SJSA1 (cell line): ENCODE results near the gene CLSTN2. TPM values are rescaled to one million over a fixed set of nuclear protein-coding genes. Genes with fewer than 3 reads are reported as not detected.

Source experiments
- DNase-seq, 2 experiments: peaks; one replicate each; pipeline ENCODE4 v3.0.0-alpha.2; 2015 to 2020; ENCODE audit warnings: low spot score in 2 of 2, low read depth in 1 of 2
- H3K27ac ChIP-seq: fragments of 250-450 bp; sonication (Bioruptor Pico); 2 replicates; pipeline ENCODE4 v1.5.1; 2020; ENCODE audit warnings: mild to moderate bottlenecking, moderate library complexity
- H3K27me3 ChIP-seq: fragments of 250-450 bp; sonication (Bioruptor Pico); replicated peaks from 2 replicates; pipeline ENCODE4 v1.5.1; 2020; ENCODE audit warnings: mild to moderate bottlenecking, moderate library complexity
- H3K36me3 ChIP-seq: fragments of 250-450 bp; sonication (Bioruptor Pico); 2 replicates; pipeline ENCODE4 v1.5.1; 2020; ENCODE audit warnings: mild to moderate bottlenecking
- H3K4me1 ChIP-seq: fragments of 250-450 bp; sonication (Bioruptor Pico); replicated peaks from 2 replicates; pipeline ENCODE4 v1.6.1; 2021; ENCODE audit warnings: mild to moderate bottlenecking
- H3K4me3 ChIP-seq: fragments of 250-450 bp; sonication (Bioruptor Pico); 2 replicates; pipeline ENCODE4 v1.5.1; 2020; ENCODE audit warnings: mild to moderate bottlenecking
- H3K9me3 ChIP-seq: fragments of 250-450 bp; sonication (Bioruptor Pico); replicated peaks from 2 replicates; pipeline ENCODE4 v1.5.1; 2020; ENCODE audit warnings: mild to moderate bottlenecking
- total RNA-seq: library from RNA; depleted of rRNA; stranded (reverse); fragments of >200 nt; shearing (Covaris generic); gene quantifications from 2 replicates; pipeline ENCODE4 v1.2.3, GENCODE V29; 2014

Gene CLSTN2
- total RNA-seq, 1 experiment from 2014 or later = 0.05 TPM

DNA sequence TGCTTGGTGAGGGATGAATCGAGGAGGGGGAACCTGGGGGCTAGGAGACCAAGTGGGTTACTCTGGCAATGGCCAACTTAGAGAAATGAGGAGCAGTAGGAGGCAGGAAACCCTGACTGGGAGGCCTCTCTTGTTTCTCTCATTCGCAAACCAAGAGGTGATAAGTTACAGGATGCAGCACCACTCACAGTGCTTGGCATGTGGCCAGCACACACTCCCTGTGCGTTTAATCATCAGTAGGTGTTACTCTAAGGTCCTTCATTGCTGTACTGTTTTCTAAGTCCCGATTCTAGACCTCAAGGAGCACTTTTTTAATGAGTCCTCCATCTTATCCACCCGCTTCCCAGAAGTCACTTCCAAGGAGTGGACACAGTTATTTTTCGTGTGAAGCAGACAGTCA lies 428.8 kb downstream of the CLSTN2 start:
- H3K36me3 ChIP-seq = no peaks in the 10 kb centered on the region
- no peaks in the 10 kb centered on the region for H3K9me3 ChIP-seq
- DNase-seq = no peak
- no peak overlapping the region for H3K4me3 ChIP-seq
- H3K27ac ChIP-seq = no peak overlapping the region
- H3K4me1 ChIP-seq = no peaks in the 10 kb centered on the region
- H3K27me3 ChIP-seq = no peaks in the 10 kb centered on the region

DNA sequence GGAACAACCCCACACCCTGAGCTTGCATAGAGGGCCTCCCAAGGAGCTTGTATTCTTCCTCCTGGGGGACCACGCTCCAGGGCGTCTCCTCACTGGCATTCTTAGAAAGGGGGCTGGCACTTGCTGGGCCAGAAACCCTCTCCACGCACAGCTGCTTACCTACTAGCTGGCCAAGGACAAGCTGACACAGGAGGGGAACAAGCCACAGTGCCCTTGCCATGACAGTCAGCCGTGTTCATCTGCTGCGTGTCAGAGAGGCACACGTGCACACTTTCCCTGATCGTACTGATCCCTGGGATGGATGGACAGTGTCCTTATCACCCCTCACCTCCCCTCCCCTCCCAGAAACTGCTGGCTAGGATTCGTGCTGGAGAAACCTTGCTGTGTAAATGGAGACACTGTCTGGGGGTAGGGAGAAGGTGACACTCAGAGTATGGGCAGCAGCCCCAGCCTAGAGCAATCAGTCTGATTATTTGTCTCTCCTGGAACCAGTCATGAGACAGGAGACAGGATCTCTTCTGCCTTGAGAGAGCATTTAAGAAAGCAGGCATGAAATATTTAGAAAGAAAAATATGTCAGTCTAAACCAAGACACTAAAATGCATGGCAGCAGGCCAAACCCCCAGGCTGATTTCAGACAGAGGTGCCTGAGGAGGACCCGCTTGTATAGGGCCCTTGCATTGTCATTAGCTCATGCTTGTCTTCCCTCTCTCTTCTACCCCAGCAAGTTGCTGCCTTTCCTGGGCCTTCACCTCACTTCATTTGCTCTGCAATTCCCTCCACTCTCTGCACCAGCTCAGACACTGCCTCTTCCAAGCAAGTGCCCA lies 431.1 kb downstream of the CLSTN2 start:
- DNase-seq = no peak
- Histone ChIP-seq H3K4me1 (no peaks in the 10 kb centered on the region), H3K9me3 (no peaks in the 10 kb centered on the region), H3K27ac (no peak overlapping the region), H3K4me3 (no peak overlapping the region), H3K36me3 (no peaks in the 10 kb centered on the region), H3K27me3 (no peaks in the 10 kb centered on the region)

DNA sequence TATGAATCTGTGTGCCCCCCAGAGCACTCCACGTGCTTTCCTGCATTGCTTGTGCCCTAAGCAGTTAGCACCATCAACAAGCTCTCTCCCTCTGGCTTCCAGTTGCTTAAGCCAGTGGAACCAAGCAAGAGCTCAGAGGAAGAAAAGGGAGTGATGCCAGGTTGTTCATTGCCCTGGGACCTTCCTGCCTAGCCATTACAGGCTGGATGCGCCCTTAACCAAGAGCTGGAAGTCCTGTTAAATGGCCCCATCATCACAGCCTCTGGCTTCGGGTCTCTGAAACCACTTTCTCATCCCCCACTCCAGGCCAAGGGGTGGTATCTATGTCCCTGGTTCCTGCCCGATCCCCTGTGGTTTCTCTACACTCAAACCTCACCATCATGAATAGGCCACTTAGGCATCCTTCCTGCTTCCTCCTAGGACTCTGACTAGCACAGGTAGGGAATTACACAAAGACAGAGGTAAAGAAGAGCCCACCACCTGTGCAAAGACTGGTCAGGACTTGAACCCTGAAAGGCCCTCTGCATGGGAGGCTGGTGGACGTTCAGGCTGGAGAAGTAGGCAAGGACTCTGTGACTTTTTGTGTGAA lies 433.3 kb downstream of the CLSTN2 start:
- H3K27me3 ChIP-seq = no peaks in the 10 kb centered on the region
- no peak overlapping the region for H3K27ac ChIP-seq
- H3K4me3 ChIP-seq = no peak overlapping the region
- no peaks in the 10 kb centered on the region for H3K9me3 ChIP-seq
- DNase-seq = no peak
- no peaks in the 10 kb centered on the region for H3K36me3 ChIP-seq
- H3K4me1 ChIP-seq = no peaks in the 10 kb centered on the region

DNA sequence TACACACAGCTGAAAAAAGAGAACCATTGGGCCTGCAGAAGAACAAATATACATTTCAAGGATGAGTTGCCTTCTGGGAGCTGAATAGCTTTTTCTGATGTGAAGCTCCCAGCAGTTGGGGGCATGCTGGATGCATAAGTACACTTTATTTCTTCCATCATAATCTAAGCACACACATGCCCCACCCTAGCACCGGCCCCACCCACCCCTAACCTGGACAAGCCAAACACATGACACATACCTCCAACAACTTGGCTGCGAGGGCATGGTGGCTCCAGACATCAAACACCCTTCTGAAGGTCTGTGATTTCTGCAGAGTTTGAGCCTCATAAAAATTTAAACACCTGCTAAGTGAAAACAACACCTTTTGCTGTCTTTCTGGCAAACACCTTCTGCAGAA lies 435.7 kb downstream of the CLSTN2 start:
- Histone ChIP-seq H3K4me1 (no peaks in the 10 kb centered on the region), H3K9me3 (no peaks in the 10 kb centered on the region), H3K36me3 (no peaks in the 10 kb centered on the region), H3K27ac (no peak overlapping the region), H3K4me3 (no peak overlapping the region), H3K27me3 (no peaks in the 10 kb centered on the region)
- DNase-seq = no peak

DNA sequence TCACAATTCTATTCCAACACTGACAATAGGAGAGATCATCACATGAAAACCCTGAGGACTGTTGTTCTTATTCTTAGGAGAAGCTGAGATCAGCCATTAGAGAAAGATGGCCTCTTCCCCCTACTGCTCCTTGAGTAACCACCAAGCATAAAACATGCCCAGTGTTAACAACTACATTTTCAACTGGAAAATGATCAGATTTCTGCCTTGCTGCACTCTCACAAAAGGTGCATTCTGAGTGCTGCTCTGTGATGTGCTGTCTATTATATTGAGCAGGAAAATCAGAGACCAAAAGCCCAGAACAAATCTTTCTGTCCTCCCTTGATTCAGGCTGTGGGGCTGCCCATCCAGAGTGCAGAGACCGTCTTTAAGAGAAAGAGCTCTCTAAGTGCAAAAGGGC lies 438.2 kb downstream of the CLSTN2 start:
- H3K4me1 ChIP-seq = no peaks in the 10 kb centered on the region
- H3K36me3 ChIP-seq = no peaks in the 10 kb centered on the region
- DNase-seq = no peak
- no peak overlapping the region for H3K4me3 ChIP-seq
- H3K27me3 ChIP-seq = no peaks in the 10 kb centered on the region
- H3K9me3 ChIP-seq = no peaks in the 10 kb centered on the region
- no peak overlapping the region for H3K27ac ChIP-seq

DNA sequence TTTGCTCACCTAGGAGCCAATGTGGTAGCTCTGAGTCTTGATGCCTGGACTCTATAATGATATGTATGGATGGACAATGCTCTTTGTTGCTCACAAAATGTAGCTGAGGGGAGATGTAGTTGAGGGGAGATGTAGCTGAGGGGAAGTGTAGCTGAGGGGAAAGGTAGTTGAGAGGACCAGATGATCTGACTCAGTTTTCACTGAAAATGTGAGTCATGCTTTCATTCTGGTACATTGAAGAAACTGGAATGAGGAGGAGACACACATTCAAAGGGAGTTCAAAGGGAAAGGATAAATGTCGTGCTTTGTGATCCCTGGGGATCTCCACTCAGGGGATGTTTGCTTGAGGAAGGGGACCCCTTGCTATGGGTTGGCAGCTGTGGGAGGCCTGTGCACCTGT lies 440.0 kb downstream of the CLSTN2 start:
- no peak overlapping the region for H3K4me3 ChIP-seq
- H3K27ac ChIP-seq = no peak overlapping the region
- DNase-seq = no peak
- no peaks in the 10 kb centered on the region for H3K36me3 ChIP-seq
- H3K4me1 ChIP-seq = no peaks in the 10 kb centered on the region
- no peaks in the 10 kb centered on the region for H3K27me3 ChIP-seq
- H3K9me3 ChIP-seq = no peaks in the 10 kb centered on the region

DNA sequence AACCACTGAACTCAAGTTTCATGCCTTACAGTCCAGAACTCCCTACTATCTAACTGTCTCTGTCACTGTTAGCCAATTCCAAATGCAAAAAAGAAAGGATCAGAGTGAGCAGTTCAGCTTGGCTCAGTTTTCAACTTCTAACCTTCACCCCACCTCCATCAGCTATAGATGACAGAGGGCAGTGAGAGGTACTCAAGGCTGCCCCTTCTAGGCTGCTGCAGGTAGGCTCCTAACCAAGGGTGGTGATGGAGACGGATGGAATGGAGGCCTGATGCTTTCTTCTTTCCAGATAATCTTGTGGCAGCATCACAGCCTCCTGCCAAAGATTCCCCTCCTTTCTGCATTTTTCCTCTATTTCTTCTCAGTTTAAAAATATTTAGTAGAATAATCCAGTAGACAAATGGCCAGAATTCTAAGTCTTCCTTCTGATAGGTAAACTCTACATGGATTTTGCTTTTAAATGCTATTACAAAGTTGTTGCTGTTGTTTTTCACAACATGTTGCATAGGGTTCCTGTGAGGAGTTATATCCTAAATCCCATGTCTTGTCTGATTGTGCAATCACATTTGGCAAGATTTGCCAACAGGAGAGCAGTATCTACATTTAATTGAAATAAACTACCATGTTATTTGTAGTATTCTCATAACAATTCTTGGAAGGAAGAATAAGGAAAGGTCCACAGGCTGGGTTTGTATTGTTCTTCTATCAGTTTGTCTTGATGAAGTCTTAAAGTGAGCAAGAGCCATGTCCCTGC lies 441.3 kb downstream of the CLSTN2 start:
- Histone ChIP-seq H3K4me3 (no peak overlapping the region), H3K27ac (no peak overlapping the region), H3K36me3 (no peaks in the 10 kb centered on the region), H3K9me3 (no peaks in the 10 kb centered on the region), H3K4me1 (no peaks in the 10 kb centered on the region), H3K27me3 (no peaks in the 10 kb centered on the region)
- DNase-seq = no peak

DNA sequence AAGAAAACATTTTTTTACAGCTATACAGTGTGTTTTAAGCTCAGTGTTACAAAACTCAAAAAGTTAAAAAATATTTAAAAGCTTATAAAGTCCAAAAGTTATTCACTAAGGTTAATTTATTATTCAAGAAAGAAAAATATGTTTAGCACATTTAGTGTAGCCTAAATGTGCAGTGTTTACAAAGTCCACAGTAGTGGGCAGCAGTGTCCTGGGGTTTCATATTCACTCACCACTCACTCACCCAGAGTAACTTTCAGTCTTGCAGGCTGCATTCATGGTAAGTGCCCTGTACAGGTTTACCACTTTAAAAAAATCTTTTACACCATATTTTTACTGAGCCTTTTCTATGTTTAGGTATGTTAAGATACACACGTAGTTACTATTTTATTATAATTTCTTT lies 442.7 kb downstream of the CLSTN2 start:
- Histone ChIP-seq H3K27ac (no peak overlapping the region), H3K27me3 (no peaks in the 10 kb centered on the region), H3K4me1 (no peaks in the 10 kb centered on the region), H3K9me3 (no peaks in the 10 kb centered on the region), H3K36me3 (no peaks in the 10 kb centered on the region), H3K4me3 (no peak overlapping the region)
- DNase-seq = no peak

DNA sequence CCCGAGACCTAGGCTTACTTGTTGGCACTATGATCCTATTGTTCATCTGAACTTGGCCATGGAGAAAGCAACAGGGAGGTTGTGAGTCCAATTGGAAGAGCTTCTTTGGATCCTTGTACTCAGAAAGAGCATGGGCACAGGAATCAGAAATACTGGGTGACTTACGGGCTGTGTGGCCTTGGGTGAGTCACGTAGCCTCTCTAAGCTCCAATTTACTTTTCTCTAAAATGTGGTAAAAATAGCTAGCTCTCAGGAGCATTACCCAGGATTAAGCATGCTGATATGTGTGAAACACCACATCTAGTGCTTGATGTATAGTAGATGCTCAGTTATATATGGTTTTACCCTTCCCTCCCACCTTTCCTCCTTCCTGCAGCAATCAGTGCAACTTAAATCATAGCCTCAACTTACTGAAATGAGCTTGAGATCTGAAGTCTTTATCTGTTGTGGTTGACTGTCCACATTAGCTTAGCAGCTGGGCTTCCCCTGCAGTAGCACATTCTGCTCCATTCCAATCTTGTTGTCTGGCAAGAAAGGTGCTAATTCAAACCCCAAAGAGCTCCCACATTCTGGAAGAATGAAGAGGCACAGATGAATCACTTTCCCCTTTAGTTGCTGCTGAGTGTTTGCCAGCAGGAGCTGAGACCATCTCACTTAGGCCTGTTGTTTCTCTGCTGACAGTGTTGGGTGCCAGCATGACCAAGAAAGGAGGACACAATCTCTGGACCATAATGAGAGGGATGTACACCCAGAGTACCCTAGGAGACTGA lies 443.8 kb downstream of the CLSTN2 start:
- H3K36me3 ChIP-seq = no peaks in the 10 kb centered on the region
- no peaks in the 10 kb centered on the region for H3K4me1 ChIP-seq
- H3K9me3 ChIP-seq = no peaks in the 10 kb centered on the region
- no peak overlapping the region for H3K27ac ChIP-seq
- H3K27me3 ChIP-seq = no peaks in the 10 kb centered on the region
- no peak overlapping the region for H3K4me3 ChIP-seq
- no peak for DNase-seq

DNA sequence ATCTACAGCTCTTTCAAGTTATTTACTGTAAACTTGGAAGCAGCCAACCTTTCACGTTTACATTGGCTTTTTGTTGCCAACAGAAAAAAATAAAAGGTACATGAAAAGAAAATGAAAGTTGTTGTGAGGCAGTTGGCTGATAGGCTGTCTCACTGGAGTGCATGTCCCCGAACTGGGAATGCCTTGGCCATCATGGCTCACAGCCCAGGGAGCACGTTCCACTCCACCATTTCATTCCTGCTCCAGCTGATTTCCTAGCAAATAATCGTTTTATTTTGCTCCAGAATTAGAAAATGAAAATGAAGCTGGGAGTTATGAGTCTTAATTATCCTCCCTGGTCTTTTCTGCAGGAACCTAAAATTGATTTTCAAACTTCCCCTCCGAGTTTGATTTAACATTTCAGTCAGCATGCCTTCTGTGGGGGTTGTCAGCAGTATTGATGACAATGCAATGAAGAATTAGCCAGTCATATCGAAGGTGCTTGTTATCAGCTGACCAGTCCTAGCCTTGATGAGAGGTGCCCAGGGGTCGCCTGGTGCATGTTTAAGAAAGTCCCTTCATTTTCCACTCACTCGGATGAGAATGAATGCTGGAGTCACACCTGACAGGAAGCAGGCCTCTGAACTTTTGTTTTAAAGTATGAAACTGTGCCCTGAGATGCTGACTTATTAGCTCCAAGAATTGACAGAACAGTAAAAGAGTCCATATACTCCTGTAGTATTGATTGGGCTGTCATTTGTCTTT lies 449.2 kb downstream of the CLSTN2 start:
- DNase-seq = no peak
- Histone ChIP-seq H3K27ac (no peak overlapping the region), H3K4me3 (no peak overlapping the region), H3K4me1 (no peaks in the 10 kb centered on the region), H3K9me3 (no peaks in the 10 kb centered on the region), H3K36me3 (no peaks in the 10 kb centered on the region), H3K27me3 (no peaks in the 10 kb centered on the region)

DNA sequence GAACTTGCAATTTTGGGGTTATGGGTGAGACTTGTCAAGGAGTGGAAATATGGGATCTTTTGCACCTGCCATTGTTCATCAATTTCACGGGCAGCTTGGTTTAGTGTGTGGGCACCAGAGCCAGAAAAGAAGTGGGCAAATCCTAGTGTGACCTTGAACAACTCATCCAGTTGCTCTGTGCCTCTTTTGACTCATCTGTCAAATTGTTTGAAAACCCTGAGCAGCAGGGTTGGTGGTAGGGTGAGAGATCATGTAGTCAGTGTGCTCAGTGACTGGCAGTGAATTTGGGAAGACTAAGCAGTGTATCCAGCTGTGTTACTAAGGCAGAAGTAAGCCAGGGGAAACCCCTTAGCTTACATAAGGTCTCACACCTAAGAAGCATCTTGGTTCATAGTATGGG lies 449.9 kb downstream of the CLSTN2 start:
- H3K27me3 ChIP-seq = no peaks in the 10 kb centered on the region
- no peaks in the 10 kb centered on the region for H3K36me3 ChIP-seq
- H3K9me3 ChIP-seq = no peaks in the 10 kb centered on the region
- DNase-seq = no peak
- no peak overlapping the region for H3K4me3 ChIP-seq
- H3K4me1 ChIP-seq = no peaks in the 10 kb centered on the region
- H3K27ac ChIP-seq = no peak overlapping the region

DNA sequence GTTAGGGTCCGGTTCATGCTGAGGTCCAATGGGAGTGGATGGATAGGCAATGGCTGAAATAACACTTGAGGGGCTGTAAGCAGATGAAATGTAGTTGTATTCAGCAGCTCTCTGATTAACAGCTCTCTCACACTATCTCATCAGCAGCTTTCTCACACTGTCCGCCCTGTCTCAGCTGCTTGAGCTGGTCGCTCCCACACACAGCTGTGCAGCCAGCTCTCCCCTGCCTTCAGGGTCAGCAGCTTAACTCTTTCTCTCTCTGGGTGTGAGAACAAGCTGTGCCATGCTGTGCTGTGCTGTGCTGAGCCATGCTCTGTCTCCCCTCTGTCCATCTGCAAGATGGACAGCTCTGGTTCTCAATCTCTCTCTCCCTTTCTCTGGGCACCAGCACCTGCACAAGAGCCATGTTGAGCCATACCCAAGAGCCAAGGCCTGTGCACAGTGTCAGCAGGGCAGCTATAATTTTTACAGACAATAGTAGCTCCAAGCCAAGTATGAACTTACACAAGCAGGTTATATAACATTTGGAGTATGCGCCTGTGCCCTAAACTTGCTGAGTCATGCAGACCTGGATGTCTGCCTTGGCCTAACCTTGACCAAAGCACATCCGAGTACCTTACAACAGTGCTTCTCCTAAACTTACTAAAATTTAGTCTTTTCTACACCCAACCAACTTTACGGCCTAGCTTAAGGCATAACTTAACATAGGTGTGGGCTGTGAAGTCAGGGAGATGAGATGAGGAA lies 451.5 kb downstream of the CLSTN2 start:
- no peak for DNase-seq
- H3K27ac ChIP-seq = no peak overlapping the region
- H3K4me1 ChIP-seq = no peaks in the 10 kb centered on the region
- H3K9me3 ChIP-seq = no peaks in the 10 kb centered on the region
- H3K27me3 ChIP-seq = no peaks in the 10 kb centered on the region
- H3K36me3 ChIP-seq = no peaks in the 10 kb centered on the region
- no peak overlapping the region for H3K4me3 ChIP-seq

DNA sequence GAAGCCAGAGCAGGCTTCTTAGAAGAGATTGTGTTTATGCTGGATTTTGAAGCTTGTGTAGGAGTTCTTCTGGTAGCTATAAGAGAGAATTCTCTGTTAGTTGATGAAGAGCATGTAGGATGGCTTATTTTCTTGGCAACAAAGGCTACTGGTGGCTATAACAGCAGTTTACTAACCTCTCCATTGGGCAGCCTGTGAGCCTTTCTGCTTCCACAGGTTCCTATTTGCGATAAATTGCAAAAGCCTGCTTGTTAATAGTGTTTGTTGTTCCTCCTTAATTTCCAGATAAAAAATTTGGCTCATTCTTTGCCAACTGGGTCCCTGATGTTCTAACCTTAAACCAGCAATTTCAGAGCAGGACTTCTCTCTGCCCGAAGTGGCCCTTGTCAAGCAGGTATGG lies 452.3 kb downstream of the CLSTN2 start:
- Histone ChIP-seq H3K27ac (no peak overlapping the region), H3K4me3 (no peak overlapping the region), H3K9me3 (no peaks in the 10 kb centered on the region), H3K36me3 (no peaks in the 10 kb centered on the region), H3K27me3 (no peaks in the 10 kb centered on the region), H3K4me1 (no peaks in the 10 kb centered on the region)
- DNase-seq = no peak
